HepG2 (cell line): ENCODE data around the gene SALL4. TPM values are rescaled to one million over a fixed set of nuclear protein-coding genes. Genes with fewer than 3 reads are reported as not detected.
A peak's percentile ranks its signal among the peaks of the same experiment; 100 is the strongest.

Experiments used
- CAMTA2 ChIP-seq: sonication (generic); formaldehyde crosslinking; IDR thresholded peaks from 2 replicates; pipeline ENCODE4 v1.4.0; 2020; ENCODE audit warnings: mild to moderate bottlenecking, missing genetic modification reagents, borderline replicate concordance
- CENPX ChIP-seq: sonication (generic); formaldehyde crosslinking; IDR thresholded peaks from 2 replicates; pipeline ENCODE4 v1.9.0; 2021; ENCODE audit warnings: mild to moderate bottlenecking, missing genetic modification reagents, moderate library complexity
- ELF3 ChIP-seq: IDR thresholded peaks from 2 replicates; pipeline ENCODE4 v1.6.1; 2016; ENCODE audit warnings: missing genetic modification reagents, missing compliant biosample characterization
- HNF4A ChIP-seq: sonication (generic); formaldehyde crosslinking; IDR thresholded peaks from 2 replicates; pipeline ENCODE4 v1.4.0; 2020; ENCODE audit warnings: missing genetic modification reagents
- TAF15 ChIP-seq: fragments of 200-400 bp; formaldehyde crosslinking; IDR thresholded peaks from one replicate; pipeline ENCODE4 v1.6.1; 2018; ENCODE audit warnings: mild to moderate bottlenecking, low read depth, low read length; ENCODE audit not compliant: poor library complexity, severe bottlenecking
- ZBTB10 ChIP-seq: sonication (generic); formaldehyde crosslinking; IDR thresholded peaks from 2 replicates; pipeline ENCODE4 v1.4.0; 2020; ENCODE audit warnings: missing genetic modification reagents, borderline replicate concordance
- ZNF142 ChIP-seq: sonication (generic); formaldehyde crosslinking; IDR thresholded peaks from 2 replicates; pipeline ENCODE4 v1.4.0; 2020; ENCODE audit warnings: missing genetic modification reagents
- ZNF446 ChIP-seq: sonication (generic); formaldehyde crosslinking; IDR thresholded peaks from 2 replicates; pipeline ENCODE4 v1.5.0; 2020; ENCODE audit warnings: mild to moderate bottlenecking, missing genetic modification reagents
- ZNF510 ChIP-seq: sonication (generic); formaldehyde crosslinking; IDR thresholded peaks from 2 replicates; pipeline ENCODE4 v1.4.0; 2020; ENCODE audit warnings: low read depth, mild to moderate bottlenecking, missing genetic modification reagents
- ZNF878 ChIP-seq: sonication (generic); formaldehyde crosslinking; IDR thresholded peaks from 2 replicates; pipeline ENCODE4 v1.8.1; 2023; ENCODE audit warnings: mild to moderate bottlenecking, missing genetic modification reagents, moderate library complexity
- polyA plus RNA-seq, 8 experiments: library from polyadenylated mRNA; depleted of rRNA in 3 of 8; stranded (reverse) in 7 of 8; unstranded in 1 of 8; fragments of >200 nt; fragmentation: Illumina TruSeq in 4 of 8; extraction: Trizol in 4 of 8; gene quantifications; 2 replicates each; pipeline versions ENCODE4 v1.2.1 to v1.2.3, GENCODE V29; 2011 to 2016; ENCODE audit warnings: low read depth in 4 of 8, missing spikeins in 1 of 8, mixed read lengths in 1 of 8; ENCODE audit not compliant: insufficient read depth in 1 of 8
- total RNA-seq, 5 experiments: library from RNA; depleted of rRNA; stranded (reverse); fragments of >200 nt; fragmentation: Illumina TruSeq; extraction: Trizol; gene quantifications; 2 replicates each; pipeline ENCODE4 v1.2.3, GENCODE V29; 2016; ENCODE audit warnings: low read depth in 1 of 5
- TF ChIP-seq, protein P1 (sequence below): sonication (generic); formaldehyde crosslinking; IDR thresholded peaks from 2 replicates; pipeline ENCODE4 v1.4.0; 2020; ENCODE audit warnings: missing genetic modification reagents, borderline replicate concordance
- TF ChIP-seq, protein P2 (sequence below): sonication (generic); formaldehyde crosslinking; IDR thresholded peaks from 2 replicates; pipeline ENCODE4 v1.4.0; 2020; ENCODE audit warnings: missing genetic modification reagents, borderline replicate concordance

The SALL4 gene
- total and polyA plus RNA-seq, 2 of the 13 experiments (the other 11 are each of a cell fraction or from before 2014, with no cell fraction given), result 0.33 to 1.8 TPM

- TF ChIP-seq ZNF142 (CRISPR knock-in tag) (no peak), CENPX (no peak), ZBTB10 (CRISPR knock-in tag) (0 out of 2 replicates have a peak, but pooled peaks have one; percentile 5), ELF3 (no peak), TAF15 (no peak), CAMTA2 (no peak), HNF4A (no peak), ZNF878 (CRISPR knock-in tag) (no peak), ZNF446 (peak; percentile 69; the same call in 1 of the 2 replicates), ZNF510 (CRISPR knock-in tag) (no peak)
- TF ChIP-seq, protein P1, sequence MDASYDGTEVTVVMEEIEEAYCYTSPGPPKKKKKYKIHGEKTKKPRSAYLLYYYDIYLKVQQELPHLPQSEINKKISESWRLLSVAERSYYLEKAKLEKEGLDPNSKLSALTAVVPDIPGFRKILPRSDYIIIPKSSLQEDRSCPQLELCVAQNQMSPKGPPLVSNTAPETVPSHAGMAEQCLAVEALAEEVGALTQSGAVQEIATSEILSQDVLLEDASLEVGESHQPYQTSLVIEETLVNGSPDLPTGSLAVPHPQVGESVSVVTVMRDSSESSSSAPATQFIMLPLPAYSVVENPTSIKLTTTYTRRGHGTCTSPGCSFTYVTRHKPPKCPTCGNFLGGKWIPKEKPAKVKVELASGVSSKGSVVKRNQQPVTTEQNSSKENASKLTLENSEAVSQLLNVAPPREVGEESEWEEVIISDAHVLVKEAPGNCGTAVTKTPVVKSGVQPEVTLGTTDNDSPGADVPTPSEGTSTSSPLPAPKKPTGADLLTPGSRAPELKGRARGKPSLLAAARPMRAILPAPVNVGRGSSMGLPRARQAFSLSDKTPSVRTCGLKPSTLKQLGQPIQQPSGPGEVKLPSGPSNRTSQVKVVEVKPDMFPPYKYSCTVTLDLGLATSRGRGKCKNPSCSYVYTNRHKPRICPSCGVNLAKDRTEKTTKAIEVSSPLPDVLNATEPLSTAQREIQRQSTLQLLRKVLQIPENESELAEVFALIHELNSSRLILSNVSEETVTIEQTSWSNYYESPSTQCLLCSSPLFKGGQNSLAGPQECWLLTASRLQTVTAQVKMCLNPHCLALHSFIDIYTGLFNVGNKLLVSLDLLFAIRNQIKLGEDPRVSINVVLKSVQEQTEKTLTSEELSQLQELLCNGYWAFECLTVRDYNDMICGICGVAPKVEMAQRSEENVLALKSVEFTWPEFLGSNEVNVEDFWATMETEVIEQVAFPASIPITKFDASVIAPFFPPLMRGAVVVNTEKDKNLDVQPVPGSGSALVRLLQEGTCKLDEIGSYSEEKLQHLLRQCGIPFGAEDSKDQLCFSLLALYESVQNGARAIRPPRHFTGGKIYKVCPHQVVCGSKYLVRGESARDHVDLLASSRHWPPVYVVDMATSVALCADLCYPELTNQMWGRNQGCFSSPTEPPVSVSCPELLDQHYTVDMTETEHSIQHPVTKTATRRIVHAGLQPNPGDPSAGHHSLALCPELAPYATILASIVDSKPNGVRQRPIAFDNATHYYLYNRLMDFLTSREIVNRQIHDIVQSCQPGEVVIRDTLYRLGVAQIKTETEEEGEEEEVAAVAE (CRISPR knock-in tag), result no peak
- TF ChIP-seq, protein P2, sequence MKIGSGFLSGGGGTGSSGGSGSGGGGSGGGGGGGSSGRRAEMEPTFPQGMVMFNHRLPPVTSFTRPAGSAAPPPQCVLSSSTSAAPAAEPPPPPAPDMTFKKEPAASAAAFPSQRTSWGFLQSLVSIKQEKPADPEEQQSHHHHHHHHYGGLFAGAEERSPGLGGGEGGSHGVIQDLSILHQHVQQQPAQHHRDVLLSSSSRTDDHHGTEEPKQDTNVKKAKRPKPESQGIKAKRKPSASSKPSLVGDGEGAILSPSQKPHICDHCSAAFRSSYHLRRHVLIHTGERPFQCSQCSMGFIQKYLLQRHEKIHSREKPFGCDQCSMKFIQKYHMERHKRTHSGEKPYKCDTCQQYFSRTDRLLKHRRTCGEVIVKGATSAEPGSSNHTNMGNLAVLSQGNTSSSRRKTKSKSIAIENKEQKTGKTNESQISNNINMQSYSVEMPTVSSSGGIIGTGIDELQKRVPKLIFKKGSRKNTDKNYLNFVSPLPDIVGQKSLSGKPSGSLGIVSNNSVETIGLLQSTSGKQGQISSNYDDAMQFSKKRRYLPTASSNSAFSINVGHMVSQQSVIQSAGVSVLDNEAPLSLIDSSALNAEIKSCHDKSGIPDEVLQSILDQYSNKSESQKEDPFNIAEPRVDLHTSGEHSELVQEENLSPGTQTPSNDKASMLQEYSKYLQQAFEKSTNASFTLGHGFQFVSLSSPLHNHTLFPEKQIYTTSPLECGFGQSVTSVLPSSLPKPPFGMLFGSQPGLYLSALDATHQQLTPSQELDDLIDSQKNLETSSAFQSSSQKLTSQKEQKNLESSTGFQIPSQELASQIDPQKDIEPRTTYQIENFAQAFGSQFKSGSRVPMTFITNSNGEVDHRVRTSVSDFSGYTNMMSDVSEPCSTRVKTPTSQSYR (CRISPR knock-in tag), result 0 out of 2 replicates have a peak, but pooled peaks have one; percentile 24
These were observed 1.0 kb downstream of the SALL4 start (continued) for GRCh38 chr20:51801122-51801822.
